Measurements from ENCODE around the gene RAD51B. TPM values are rescaled to one million over a fixed set of nuclear protein-coding genes. Genes with fewer than 3 reads are reported as not detected.

Gene RAD51B
- total RNA-seq, 1 experiment from 2014 or later: 7.2 TPM

GRCh38 chr14:68392393-68393141 is 573.0 kb downstream of the RAD51B start:
- no peaks in the 10 kb centered on the region for H3K9me3 ChIP-seq
- no peak overlapping the region for H3K4me3 ChIP-seq
- H3K27me3 ChIP-seq: no peaks in the 10 kb centered on the region
- DNase-seq: no peak
- no peaks in the 10 kb centered on the region for H3K36me3 ChIP-seq

GRCh38 chr14:68393259-68393658 is 573.7 kb downstream of the RAD51B start:
- no peaks in the 10 kb centered on the region for H3K27me3 ChIP-seq
- H3K4me3 ChIP-seq: no peak overlapping the region
- H3K9me3 ChIP-seq: no peaks in the 10 kb centered on the region
- DNase-seq: no peak
- H3K36me3 ChIP-seq: no peaks in the 10 kb centered on the region

- Histone ChIP-seq H3K27me3 (no peaks in the 10 kb centered on the region), H3K9me3 (no peaks in the 10 kb centered on the region), H3K36me3 (no peaks in the 10 kb centered on the region), H3K4me3 (no peak overlapping the region)
- DNase-seq: peak; percentile 11
These were observed 574.7 kb downstream of the RAD51B start for GRCh38 chr14:68394118-68394763.

GRCh38 chr14:68394764-68395143 is 575.2 kb downstream of the RAD51B start:
- Histone ChIP-seq H3K9me3 (no peaks in the 10 kb centered on the region), H3K27me3 (no peaks in the 10 kb centered on the region), H3K4me3 (no peak overlapping the region), H3K36me3 (no peaks in the 10 kb centered on the region)
- DNase-seq: no peak

DNA sequence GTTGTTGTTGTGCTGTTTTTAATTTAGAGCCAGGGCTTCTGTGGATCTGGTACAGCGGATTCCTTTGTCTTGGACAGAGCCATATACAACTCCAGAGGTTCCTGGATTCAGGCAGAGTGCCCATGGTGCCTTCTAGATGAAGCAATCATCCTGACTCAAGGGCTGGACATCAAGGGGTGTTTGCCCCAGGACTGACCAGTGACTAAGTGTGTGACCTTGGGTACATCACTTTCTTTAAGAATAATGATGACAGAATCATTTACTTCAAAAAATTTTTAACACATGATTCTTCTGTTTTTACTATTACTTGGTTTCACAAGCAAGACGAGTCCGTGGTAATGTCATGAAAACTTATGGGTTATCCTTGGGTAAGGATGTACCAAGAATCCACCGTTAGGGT is 576.0 kb downstream of the RAD51B start:
- no peak overlapping the region for H3K4me3 ChIP-seq

DNA sequence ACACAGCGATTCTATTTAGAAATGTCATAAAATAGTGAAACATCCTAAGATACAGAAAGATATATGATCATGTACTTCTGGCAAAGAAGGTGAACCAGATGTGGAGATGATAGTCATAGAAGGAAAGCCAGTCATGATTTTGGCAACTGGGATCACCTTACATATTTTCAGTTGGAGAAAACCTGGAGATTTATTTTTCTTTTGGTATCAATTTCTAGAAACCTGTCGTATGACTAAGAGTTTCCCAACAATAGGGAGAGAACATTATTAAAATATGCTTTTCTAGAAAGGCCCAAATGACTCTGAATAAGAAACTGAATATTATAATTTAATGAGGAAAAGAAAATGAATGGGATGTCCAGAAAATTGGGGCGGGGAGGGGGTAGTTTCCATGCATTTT is 576.9 kb downstream of the RAD51B start:
- H3K9me3 ChIP-seq: no peaks in the 10 kb centered on the region
- no peak overlapping the region for H3K4me3 ChIP-seq
- no peak for DNase-seq
- H3K36me3 ChIP-seq: no peaks in the 10 kb centered on the region
- H3K27me3 ChIP-seq: no peaks in the 10 kb centered on the region

More for the DNA sequence above, 576.0 kb downstream of the RAD51B start:
- Histone ChIP-seq H3K9me3 (no peaks in the 10 kb centered on the region), H3K36me3 (no peaks in the 10 kb centered on the region), H3K27me3 (no peaks in the 10 kb centered on the region)
- peak; percentile 31 for DNase-seq

DNA sequence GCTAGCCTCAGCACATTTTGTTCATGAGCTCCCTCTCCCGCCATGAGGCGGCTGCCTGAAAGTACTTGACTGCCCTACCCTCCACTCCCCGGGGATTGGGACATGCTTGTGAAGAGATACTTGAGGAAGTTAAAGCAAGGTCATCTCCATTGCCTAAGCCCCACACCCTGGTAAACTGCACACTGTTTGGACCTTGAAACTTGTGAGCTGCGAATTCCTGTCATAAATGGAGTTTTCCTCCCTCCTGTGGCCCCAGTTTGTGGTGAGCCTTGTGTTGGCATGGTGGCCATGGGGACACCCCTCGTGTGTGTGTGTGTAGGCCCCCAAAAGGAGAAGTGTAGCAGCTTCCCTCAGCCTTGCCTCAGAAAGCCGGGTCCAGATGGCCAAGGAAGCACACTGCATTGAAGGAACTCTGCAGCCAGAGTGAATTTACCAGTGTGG is 577.8 kb downstream of the RAD51B start:
- no peaks in the 10 kb centered on the region for H3K36me3 ChIP-seq
- H3K27me3 ChIP-seq: no peaks in the 10 kb centered on the region
- H3K4me3 ChIP-seq: no peak overlapping the region
- DNase-seq: no peak
- no peaks in the 10 kb centered on the region for H3K9me3 ChIP-seq

DNA sequence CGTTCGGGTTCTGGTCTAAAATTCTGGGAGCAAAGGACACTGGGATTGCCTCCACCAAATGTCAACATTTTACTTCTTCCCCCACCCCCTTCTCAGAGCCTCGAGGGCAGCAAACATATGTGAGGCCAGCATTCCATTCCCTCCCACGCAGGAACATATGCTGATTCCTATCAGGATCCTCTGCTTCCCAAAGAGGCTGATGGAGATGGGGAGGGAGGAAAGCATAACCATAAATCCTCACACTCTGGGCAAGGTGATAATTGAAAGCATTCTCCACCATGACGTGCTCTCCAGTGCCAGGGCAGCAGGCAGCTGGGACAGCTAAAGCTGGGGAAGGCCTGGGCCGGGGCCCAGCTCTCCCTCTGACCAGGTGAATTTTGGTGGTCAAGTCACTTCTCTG is 578.2 kb downstream of the RAD51B start:
- Histone ChIP-seq H3K4me3 (no peak overlapping the region), H3K27me3 (no peaks in the 10 kb centered on the region), H3K36me3 (no peaks in the 10 kb centered on the region), H3K9me3 (no peaks in the 10 kb centered on the region)
- no peak for DNase-seq

DNA sequence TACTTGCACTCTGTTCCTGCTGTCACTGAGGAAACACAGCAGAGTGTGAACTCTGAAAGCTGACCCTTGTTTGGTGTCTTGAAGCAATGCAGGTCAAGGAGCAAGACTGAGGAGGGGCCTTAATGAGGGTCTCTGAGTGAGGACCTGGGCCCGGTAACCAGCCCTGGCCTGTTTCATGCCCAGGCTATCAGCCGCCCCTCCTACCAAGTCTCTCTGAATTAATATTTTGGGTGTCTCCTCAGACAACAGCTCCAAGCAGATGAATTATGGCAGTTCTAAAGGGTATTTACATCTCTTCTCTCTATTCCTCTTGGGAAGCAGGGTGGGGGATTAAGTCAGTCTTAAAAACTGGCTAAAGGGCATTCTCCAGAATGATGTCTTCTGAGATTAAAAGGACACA is 578.8 kb downstream of the RAD51B start:
- DNase-seq: no peak
- Histone ChIP-seq H3K27me3 (no peaks in the 10 kb centered on the region), H3K9me3 (no peaks in the 10 kb centered on the region), H3K4me3 (no peak overlapping the region), H3K36me3 (no peaks in the 10 kb centered on the region)

DNA sequence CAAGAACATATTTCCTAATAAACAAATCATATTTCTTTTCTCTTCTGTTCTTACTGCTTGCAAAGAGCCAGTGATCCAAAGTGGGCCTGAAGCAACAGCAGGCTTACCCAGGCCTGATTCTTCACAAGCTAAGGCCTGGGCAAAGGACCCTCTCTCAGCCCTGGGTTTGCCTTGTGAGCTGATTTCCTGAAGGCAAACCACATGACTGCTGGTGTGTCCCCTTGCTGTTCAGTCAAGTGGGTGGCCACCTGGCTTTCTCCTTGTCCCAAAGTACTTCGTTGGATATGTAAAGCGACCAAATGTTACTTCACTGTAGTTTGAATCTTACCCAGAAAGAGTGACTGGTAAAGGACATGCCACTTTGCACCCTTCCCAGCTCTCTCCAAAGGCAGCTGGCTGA is 580.4 kb downstream of the RAD51B start:
- H3K4me3 ChIP-seq: no peak overlapping the region
- no peak for DNase-seq
- no peaks in the 10 kb centered on the region for H3K9me3 ChIP-seq

DNA sequence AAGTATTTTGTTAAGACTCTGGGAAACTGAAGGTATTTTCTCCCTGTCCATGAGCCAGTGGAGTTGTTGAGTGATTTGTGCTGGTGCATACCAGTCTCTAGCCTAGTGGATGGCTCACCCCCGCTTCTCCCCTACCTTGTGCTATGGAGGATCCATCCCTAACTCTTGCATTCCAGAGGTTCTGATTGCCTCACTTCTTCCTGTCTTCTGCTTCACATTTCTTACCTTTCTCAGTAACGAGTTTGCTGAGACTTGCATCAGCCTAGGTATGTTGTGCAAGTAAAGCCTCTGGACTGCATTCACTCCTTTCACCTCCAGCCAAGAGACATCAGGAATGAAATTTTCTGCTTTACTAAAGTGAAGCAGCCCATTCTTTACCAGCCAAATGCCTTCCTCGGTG is 581.7 kb downstream of the RAD51B start:
- Histone ChIP-seq H3K9me3 (no peaks in the 10 kb centered on the region), H3K27me3 (no peaks in the 10 kb centered on the region), H3K36me3 (no peaks in the 10 kb centered on the region), H3K4me3 (no peak overlapping the region)
- no peak for DNase-seq

More for the DNA sequence above, 580.4 kb downstream of the RAD51B start:
- H3K27me3 ChIP-seq: no peaks in the 10 kb centered on the region
- H3K36me3 ChIP-seq: no peaks in the 10 kb centered on the region

- H3K9me3 ChIP-seq: no peaks in the 10 kb centered on the region
- no peak overlapping the region for H3K4me3 ChIP-seq
- H3K36me3 ChIP-seq: no peaks in the 10 kb centered on the region
- no peaks in the 10 kb centered on the region for H3K27me3 ChIP-seq
- DNase-seq: no peak
These were observed 582.3 kb downstream of the RAD51B start for GRCh38 chr14:68401855-68402254.

DNA sequence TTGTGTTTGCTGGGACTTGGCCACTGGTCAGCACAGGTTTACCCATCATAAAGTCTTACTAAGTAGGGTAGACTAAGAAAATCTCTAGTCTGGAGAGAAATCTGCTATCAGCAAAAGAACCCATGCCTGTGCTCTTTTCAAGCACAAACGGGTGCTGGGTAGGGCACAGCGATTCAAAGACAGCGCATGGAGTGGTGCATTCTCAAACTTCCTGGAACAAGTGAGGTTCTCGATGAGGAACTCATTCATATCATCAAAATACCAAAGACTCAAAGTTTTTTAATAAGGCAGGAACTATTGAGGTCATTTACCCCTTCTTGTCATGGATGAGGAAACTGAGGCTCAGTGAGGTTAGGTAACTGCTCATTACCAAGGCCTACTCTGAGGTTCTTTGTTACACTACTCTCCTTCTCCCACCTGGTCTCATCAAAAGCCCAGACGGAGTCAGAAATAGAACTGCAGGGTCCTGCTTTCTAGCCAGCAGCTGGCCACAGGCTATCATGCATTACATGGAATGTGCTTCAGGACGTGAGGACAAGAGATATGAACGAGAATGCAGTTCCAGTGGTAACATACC is 583.0 kb downstream of the RAD51B start:
- H3K4me3 ChIP-seq: no peak overlapping the region
- H3K27me3 ChIP-seq: no peaks in the 10 kb centered on the region
- no peaks in the 10 kb centered on the region for H3K36me3 ChIP-seq
- H3K9me3 ChIP-seq: no peaks in the 10 kb centered on the region
- no peak for DNase-seq

DNA sequence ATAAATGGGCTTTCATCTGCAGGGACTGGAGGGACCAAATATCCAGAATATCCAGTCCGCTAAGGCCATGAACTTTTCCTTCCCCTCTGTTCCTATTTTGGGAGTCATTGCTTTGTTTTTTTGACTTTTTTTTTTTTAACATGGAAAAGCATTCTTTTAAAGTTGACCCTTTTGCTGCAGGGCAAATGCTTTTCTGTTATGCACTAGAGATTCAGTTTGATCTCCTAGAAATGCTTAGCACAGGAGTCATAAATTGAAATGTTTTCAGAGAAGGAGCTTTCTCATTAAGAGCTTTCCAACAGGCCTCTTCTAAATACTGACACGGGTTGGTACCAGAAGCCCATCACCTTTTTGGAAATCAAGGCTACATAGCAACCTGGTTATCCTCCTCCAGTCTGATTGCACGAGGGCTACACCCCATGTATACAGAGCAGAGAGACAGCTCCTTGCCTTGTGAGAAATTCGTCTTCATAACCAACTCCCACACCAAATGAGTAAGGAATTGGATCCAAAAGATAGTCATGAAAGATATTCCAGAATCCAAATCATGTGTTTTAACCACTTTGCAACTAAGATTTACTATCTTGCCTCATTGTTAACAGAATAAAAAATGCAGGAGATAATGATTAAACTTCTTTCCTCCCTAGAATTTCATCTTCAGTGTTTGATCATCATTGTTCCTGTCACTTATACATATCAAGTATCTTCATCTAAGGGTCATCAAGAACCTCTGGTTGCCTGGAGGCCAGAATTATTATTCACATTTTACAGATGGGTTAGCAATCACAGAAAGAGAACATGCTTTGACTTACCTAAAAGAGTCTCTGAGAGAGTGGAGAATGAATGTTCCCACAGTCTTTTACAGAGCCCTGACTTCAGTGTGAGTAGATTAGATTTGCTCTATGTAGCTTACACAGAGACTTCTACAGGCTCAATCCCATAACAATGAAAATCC is 583.9 kb downstream of the RAD51B start:
- Histone ChIP-seq H3K27me3 (no peaks in the 10 kb centered on the region), H3K9me3 (no peaks in the 10 kb centered on the region), H3K36me3 (no peaks in the 10 kb centered on the region), H3K4me3 (no peak overlapping the region)
- DNase-seq: no peak

- Histone ChIP-seq H3K27me3 (no peaks in the 10 kb centered on the region), H3K9me3 (no peaks in the 10 kb centered on the region), H3K4me3 (no peak overlapping the region), H3K36me3 (no peaks in the 10 kb centered on the region)
- DNase-seq: no peak
These were observed 584.6 kb downstream of the RAD51B start for GRCh38 chr14:68404146-68404527.

GRCh38 chr14:68404652-68405183 is 585.1 kb downstream of the RAD51B start:
- no peaks in the 10 kb centered on the region for H3K36me3 ChIP-seq
- no peaks in the 10 kb centered on the region for H3K9me3 ChIP-seq
- H3K4me3 ChIP-seq: no peak overlapping the region
- DNase-seq: no peak
- no peaks in the 10 kb centered on the region for H3K27me3 ChIP-seq

DNA sequence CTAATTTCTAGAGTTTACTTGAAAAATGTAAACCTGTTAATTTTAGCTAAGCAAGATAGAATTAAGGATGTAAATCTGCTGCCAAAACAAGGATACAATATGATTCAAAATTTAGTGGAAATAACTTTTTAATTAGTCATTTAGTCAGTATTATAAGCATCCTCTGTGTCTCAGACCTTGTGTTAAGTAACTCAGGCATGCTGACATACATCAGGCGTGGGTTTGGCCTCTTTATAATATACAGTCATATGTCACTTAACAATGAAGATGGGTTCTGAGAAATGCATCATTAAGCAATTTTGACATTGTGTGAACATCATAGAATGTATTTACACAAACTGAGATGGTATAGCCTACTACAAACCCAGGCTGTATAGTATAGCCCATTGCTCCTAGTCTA is 586.4 kb downstream of the RAD51B start:
- H3K36me3 ChIP-seq: no peaks in the 10 kb centered on the region
- no peaks in the 10 kb centered on the region for H3K27me3 ChIP-seq
- no peak for DNase-seq
- no peaks in the 10 kb centered on the region for H3K9me3 ChIP-seq
- H3K4me3 ChIP-seq: no peak overlapping the region

Measured in MG63 (cell line).